ENCODE measurements around the gene ADGRD1.

ADGRD1 gene

GRCh38 chr12:130982565-130983225 is 29.0 kb downstream of the ADGRD1 start:
- no peak overlapping the region for H3K4me3 ChIP-seq (ENCODE audit: low read depth, low read length, poor library complexity, severe bottlenecking)
- TF ChIP-seq CTCF (IDR thresholded peaks at IDR 0.05; ENCODE audit: low read length) (no peak), EZH2 (IDR thresholded peaks at IDR 0.05; ENCODE audit: borderline replicate concordance, low read length) (no peak)
- H3K79me2 ChIP-seq (ENCODE audit: insufficient read depth, low read length) = no peaks in the 10 kb centered on the region
- no peak overlapping the region for H2AFZ ChIP-seq (ENCODE audit: low read length)
- no peaks in the 10 kb centered on the region for H3F3A ChIP-seq (ENCODE audit: insufficient read depth, low read length)
- peaks cover 31% of the 10 kb centered on the region for H3K4me1 ChIP-seq (ENCODE audit: insufficient read depth, low read length, severe bottlenecking)
- peaks cover 4% of the 10 kb centered on the region; the same call in 1 of the 2 replicates for H3K27me3 ChIP-seq (ENCODE audit: insufficient read depth, low read length)
- H3K9me3 ChIP-seq (ENCODE audit: low read length) = no peaks in the 10 kb centered on the region
- no peaks in the 10 kb centered on the region for H4K20me1 ChIP-seq (ENCODE audit: insufficient read depth, low read length)
- no peaks in the 10 kb centered on the region for H3K36me3 ChIP-seq (ENCODE audit: insufficient read depth, low read length)
- no peak overlapping the region for H3K4me2 ChIP-seq (ENCODE audit: low read length)
- no peak overlapping the region for H3K27ac ChIP-seq (ENCODE audit: low read depth, low read length, poor library complexity, severe bottlenecking)
- no peaks in the 10 kb centered on the region for H3K9me2 ChIP-seq (ENCODE audit: low read depth, low read length)
- H3K9ac ChIP-seq (ENCODE audit: low read length) = no peak overlapping the region

GRCh38 chr12:130983328-130984017 is 29.8 kb downstream of the ADGRD1 start:
- Histone ChIP-seq H3K9ac (ENCODE audit: low read length) (no peak overlapping the region), H3F3A (ENCODE audit: insufficient read depth, low read length) (no peaks in the 10 kb centered on the region), H2AFZ (ENCODE audit: low read length) (no peak overlapping the region), H3K79me2 (ENCODE audit: insufficient read depth, low read length) (no peaks in the 10 kb centered on the region), H4K20me1 (ENCODE audit: insufficient read depth, low read length) (no peaks in the 10 kb centered on the region), H3K4me3 (ENCODE audit: low read depth, low read length, poor library complexity, severe bottlenecking) (no peak overlapping the region), H3K27me3 (ENCODE audit: insufficient read depth, low read length) (peaks cover 4% of the 10 kb centered on the region; the same call in 1 of the 2 replicates), H3K4me1 (ENCODE audit: insufficient read depth, low read length, severe bottlenecking) (peaks cover 31% of the 10 kb centered on the region), H3K9me3 (ENCODE audit: low read length) (no peaks in the 10 kb centered on the region), H3K27ac (ENCODE audit: low read depth, low read length, poor library complexity, severe bottlenecking) (no peak overlapping the region), H3K4me2 (ENCODE audit: low read length) (no peak overlapping the region), H3K36me3 (ENCODE audit: insufficient read depth, low read length) (no peaks in the 10 kb centered on the region), H3K9me2 (ENCODE audit: low read depth, low read length) (no peaks in the 10 kb centered on the region)
- TF ChIP-seq EZH2 (IDR thresholded peaks at IDR 0.05; ENCODE audit: borderline replicate concordance, low read length) = no peak
- TF ChIP-seq CTCF (IDR thresholded peaks at IDR 0.05; ENCODE audit: low read length) = no peak

GRCh38 chr12:130984183-130985058 is 30.7 kb downstream of the ADGRD1 start:
- Histone ChIP-seq H3K4me1 (ENCODE audit: insufficient read depth, low read length, severe bottlenecking) (peaks cover 24% of the 10 kb centered on the region), H3K9ac (ENCODE audit: low read length) (no peak overlapping the region), H4K20me1 (ENCODE audit: insufficient read depth, low read length) (no peaks in the 10 kb centered on the region), H3K27me3 (ENCODE audit: insufficient read depth, low read length) (peaks cover 4% of the 10 kb centered on the region; the same call in 1 of the 2 replicates), H3K36me3 (ENCODE audit: insufficient read depth, low read length) (no peaks in the 10 kb centered on the region), H3K27ac (ENCODE audit: low read depth, low read length, poor library complexity, severe bottlenecking) (no peak overlapping the region), H2AFZ (ENCODE audit: low read length) (no peak overlapping the region), H3K9me2 (ENCODE audit: low read depth, low read length) (no peaks in the 10 kb centered on the region), H3K79me2 (ENCODE audit: insufficient read depth, low read length) (no peaks in the 10 kb centered on the region), H3K4me2 (ENCODE audit: low read length) (no peak overlapping the region), H3K9me3 (ENCODE audit: low read length) (no peaks in the 10 kb centered on the region), H3K4me3 (ENCODE audit: low read depth, low read length, poor library complexity, severe bottlenecking) (no peak overlapping the region), H3F3A (ENCODE audit: insufficient read depth, low read length) (no peaks in the 10 kb centered on the region)
- TF ChIP-seq EZH2 (IDR thresholded peaks at IDR 0.05; ENCODE audit: borderline replicate concordance, low read length) = no peak
- no peak for TF ChIP-seq CTCF (IDR thresholded peaks at IDR 0.05; ENCODE audit: low read length)

Measured in OCI-LY1 (cell line).